Measurements from ENCODE around the gene NAPG. TPM values are rescaled to one million over a fixed set of nuclear protein-coding genes. Genes with fewer than 3 reads are reported as not detected.

NAPG gene
- total RNA-seq, 4 donors from 2014 or later: 26.5 to 52.5 (median 28.6) TPM

DNA sequence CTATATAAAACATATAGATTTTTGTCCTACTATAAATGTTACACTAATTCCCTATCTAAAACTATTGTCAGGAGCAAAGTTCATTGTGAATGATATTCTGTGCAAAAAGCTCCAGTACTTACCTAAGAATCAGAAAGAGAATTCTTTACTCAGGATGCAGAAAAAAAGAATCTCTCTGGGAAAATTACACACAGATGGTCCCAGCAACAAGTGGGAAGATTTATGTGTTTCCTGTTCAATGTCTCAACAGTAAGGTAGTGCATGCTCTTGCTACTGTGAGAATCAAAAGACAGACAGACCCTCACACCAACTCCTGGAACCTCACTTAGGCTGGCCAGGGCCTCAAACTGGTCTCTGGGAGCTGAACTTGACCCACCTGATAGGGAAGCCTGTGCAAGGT lies 11.2 kb upstream of the NAPG start:
- TF ChIP-seq, protein P1, sequence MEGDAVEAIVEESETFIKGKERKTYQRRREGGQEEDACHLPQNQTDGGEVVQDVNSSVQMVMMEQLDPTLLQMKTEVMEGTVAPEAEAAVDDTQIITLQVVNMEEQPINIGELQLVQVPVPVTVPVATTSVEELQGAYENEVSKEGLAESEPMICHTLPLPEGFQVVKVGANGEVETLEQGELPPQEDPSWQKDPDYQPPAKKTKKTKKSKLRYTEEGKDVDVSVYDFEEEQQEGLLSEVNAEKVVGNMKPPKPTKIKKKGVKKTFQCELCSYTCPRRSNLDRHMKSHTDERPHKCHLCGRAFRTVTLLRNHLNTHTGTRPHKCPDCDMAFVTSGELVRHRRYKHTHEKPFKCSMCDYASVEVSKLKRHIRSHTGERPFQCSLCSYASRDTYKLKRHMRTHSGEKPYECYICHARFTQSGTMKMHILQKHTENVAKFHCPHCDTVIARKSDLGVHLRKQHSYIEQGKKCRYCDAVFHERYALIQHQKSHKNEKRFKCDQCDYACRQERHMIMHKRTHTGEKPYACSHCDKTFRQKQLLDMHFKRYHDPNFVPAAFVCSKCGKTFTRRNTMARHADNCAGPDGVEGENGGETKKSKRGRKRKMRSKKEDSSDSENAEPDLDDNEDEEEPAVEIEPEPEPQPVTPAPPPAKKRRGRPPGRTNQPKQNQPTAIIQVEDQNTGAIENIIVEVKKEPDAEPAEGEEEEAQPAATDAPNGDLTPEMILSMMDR (IDR thresholded peaks at IDR 0.05; ENCODE audit: low read depth): no peak

DNA sequence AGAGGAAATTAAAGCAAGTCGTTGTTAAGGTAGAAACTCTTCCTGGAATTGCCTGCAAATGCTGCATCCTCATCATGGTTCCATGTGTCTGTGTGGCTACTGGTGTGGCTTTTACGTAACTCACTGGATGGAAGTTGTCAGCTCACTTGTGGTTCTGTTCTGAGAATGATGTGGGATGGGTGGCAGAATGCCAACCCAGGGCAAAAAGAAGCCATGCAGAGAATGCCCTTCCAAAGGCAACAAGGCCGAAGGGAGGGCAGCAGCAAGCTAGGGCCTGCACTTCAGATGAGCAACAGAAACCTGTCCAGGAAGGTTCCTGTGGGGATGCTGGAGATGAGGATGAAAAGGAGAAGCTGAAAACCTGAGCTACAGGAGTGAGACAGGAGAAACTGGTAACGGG lies 10.4 kb upstream of the NAPG start:
- TF ChIP-seq, protein P1 (IDR thresholded peaks at IDR 0.05; ENCODE audit: low read depth): no peak

DNA sequence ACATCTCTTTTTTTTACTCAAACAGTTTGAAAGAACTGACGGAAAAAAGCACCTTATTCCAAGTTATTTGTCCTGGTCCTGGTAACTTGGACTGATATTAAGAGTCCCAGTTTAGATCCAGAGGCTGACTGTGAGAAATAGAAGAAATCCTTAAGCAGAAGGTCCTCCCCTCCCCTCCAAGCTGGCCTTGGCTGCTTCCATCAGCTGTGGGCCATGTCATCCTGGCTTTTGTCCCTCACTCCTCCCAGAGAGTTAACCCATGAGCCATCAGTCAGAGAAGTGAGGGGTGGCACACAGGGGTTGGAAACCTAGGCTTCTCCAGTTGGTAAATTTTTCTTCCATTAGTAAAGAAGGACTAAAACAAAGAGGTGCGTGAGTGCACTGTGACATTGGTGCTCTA lies 9.7 kb upstream of the NAPG start:
- TF ChIP-seq, protein P1 (IDR thresholded peaks at IDR 0.05; ENCODE audit: low read depth): no peak

DNA sequence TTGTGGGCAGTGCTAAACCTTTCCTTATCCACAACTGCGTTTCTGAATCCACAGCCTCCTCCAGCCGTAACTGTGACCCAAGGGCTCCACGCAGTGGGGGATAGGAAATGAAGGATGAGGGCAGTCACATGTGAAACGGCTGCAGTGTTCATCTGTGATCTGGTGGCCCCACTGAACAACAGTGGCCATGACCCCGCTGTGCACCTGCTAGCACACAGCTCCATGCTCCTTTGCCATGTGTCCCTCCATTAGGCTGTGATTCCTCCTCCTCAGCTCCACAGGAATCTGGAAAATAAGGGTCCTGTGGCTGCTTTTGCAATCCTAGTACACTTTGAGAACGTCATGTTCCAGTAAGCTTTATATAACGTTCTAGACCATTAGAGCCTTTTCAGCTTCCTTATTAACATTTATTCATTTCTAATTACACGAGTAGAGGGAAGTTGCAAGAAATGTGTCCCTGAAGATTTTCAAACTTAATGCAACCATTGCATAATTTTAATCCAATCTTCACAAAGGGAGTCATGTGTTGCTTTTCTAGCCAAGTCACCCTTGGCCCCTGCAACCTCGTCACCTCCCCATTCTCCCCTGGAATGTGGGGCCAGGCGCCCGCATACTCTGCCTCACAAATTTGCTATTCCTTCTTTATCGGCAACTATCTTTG lies 7.1 kb upstream of the NAPG start:
- TF ChIP-seq, protein P1 (IDR thresholded peaks at IDR 0.05; ENCODE audit: low read depth): no peak

DNA sequence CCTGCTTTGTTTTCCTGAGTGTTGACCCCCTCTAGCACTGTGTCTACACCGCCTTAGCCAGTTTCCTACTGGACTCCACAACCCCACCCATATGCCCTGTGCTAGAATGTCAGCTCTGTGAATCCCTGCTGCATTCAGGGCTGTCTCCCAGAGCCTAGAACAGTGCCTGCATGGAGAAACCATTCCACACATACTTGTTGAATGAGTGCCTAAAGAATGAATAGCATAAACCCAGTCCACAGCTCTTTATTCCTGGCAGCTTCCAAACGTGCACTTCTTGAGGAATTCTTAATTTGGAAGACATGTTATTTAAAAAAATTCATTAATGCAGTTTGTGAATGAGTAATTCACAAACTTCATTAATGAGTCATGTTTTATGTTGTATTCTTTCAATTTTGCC lies 6.5 kb upstream of the NAPG start:
- TF ChIP-seq, protein P1 (IDR thresholded peaks at IDR 0.05; ENCODE audit: low read depth): no peak

DNA sequence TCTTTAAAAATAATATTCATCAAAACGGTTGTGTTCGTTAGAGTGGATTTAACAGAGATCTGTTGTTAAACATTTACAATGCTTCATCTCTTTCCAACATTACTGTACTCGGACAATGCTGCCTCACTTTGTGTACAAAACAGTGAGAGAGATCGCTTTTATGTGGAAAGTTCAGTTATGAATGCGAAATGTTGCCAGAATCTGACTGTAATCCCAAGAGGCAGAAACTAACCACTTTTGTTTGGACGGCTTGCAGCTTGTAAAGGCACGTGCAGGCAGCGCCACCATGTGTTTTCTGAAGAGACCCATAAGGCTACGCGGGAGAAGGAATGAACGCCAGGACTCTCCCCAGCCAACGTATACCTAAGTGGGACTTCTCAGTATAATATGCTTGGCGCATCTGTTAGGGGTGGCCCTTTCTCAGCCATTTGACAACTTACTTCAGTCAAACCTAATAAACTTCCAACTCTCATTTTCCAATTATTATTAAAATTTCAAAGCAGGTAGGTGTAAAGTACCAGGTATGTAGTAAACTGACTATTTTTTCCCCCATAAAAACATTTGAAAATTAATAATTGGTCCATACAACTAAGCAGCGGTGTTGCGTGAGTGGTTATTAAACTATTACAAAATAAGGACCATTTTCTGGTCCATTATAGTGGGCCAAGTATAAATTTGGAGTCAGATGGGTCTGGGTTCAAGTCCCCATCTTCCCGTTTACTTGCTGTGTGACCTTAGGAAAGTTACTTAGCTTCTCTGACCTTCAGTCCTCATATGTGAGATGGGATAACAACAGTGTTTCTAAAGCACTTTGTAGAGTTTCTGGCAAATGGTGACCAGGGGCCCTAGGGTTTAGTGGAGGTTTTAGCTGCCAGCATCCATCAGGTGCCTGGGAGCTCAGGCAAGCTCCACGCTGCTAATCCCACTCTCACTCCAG lies 5.6 kb upstream of the NAPG start:
- TF ChIP-seq, protein P1 (IDR thresholded peaks at IDR 0.05; ENCODE audit: low read depth): no peak

DNA sequence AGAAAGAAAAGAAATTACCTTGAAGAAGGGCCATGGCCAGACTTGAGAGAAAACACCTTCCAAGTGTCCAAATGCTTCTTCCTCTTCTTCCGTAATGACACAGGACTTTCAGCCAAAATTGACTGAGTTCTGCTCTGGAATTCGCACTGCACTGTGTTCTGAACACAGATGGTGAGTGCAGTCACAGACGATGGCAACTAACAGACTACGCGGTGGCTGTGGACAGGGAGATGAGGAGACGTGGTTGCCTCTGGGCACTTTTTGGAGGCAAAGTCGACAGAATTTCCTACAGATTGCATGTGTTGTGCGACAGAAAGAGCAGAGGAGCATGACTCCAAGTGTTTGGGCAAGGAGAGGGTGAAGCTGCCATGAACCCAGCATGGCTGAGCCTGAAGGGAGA lies 4.3 kb upstream of the NAPG start:
- TF ChIP-seq, protein P1 (IDR thresholded peaks at IDR 0.05; ENCODE audit: low read depth): no peak

Data from subcutaneous adipose tissue (tissue), 4 donors.